Ishikawa (cell line): Measurements from ENCODE around the gene DIAPH2.

Experiments
- CEBPB ChIP-seq: IDR thresholded peaks from 2 replicates; pipeline ENCODE4 v1.6.1; 2012
- CREB1 ChIP-seq: IDR thresholded peaks from 2 replicates; pipeline ENCODE4 v1.6.1; 2012; ENCODE audit warnings: low read depth
- EGR1 ChIP-seq: IDR thresholded peaks from 2 replicates; pipeline ENCODE4 v1.6.1; 2012
- EP300 ChIP-seq: IDR thresholded peaks from 2 replicates; pipeline ENCODE4 v1.6.1; 2012; ENCODE audit warnings: borderline replicate concordance
- FOXM1 ChIP-seq: IDR thresholded peaks from 2 replicates; pipeline ENCODE4 v1.6.1; 2012; ENCODE audit warnings: low read depth, borderline replicate concordance
- MAX ChIP-seq: IDR thresholded peaks from 2 replicates; pipeline ENCODE4 v1.6.1; 2012
- NFIC ChIP-seq: IDR thresholded peaks from 2 replicates; pipeline ENCODE4 v1.6.1; 2012
- RAD21 ChIP-seq: IDR thresholded peaks from 2 replicates; pipeline ENCODE4 v1.6.1; 2012; ENCODE audit warnings: low read depth
- REST ChIP-seq: IDR thresholded peaks from 2 replicates; pipeline ENCODE4 v1.6.1; 2012; ENCODE audit warnings: low read depth, mild to moderate bottlenecking
- TAF1 ChIP-seq: IDR thresholded peaks from 2 replicates; pipeline ENCODE4 v1.6.1; 2012; ENCODE audit warnings: low read depth, mild to moderate bottlenecking
- TCF12 ChIP-seq: IDR thresholded peaks from 2 replicates; pipeline ENCODE4 v1.6.1; 2012; ENCODE audit warnings: low read depth
- TEAD4 ChIP-seq: IDR thresholded peaks from 2 replicates; pipeline ENCODE4 v1.6.1; 2012
- USF1 ChIP-seq: IDR thresholded peaks from 2 replicates; pipeline ENCODE4 v1.6.1; 2012
- YY1 ChIP-seq: IDR thresholded peaks from 2 replicates; pipeline ENCODE4 v1.6.1; 2012; ENCODE audit warnings: low read depth
- ZBTB7A ChIP-seq: IDR thresholded peaks from 2 replicates; pipeline ENCODE4 v1.6.1; 2012; ENCODE audit warnings: low read depth

DIAPH2 gene

GRCh38 chrX:97447306-97447705, 762.7 kb downstream of the DIAPH2 start:
- TF ChIP-seq EGR1 (no peak), ZBTB7A (no peak)

- TF ChIP-seq ZBTB7A = no peak
- TF ChIP-seq RAD21 = no peak
- TF ChIP-seq EGR1 = no peak
- no peak for TF ChIP-seq TCF12
- TF ChIP-seq EP300 = no peak
- TF ChIP-seq USF1 = no peak
- no peak for TF ChIP-seq CREB1
Measured at GRCh38 chrX:97452283-97452682, 767.6 kb downstream of the DIAPH2 start.

GRCh38 chrX:97461763-97462162, 777.1 kb downstream of the DIAPH2 start:
- TF ChIP-seq CREB1 = no peak
- no peak for TF ChIP-seq NFIC
- no peak for TF ChIP-seq EGR1
- TF ChIP-seq EP300 = no peak
- TF ChIP-seq TEAD4 = no peak
- TF ChIP-seq CEBPB = no peak
- no peak for TF ChIP-seq MAX
- TF ChIP-seq REST = no peak
- TF ChIP-seq ZBTB7A = no peak
- TF ChIP-seq YY1 = no peak
- TF ChIP-seq TAF1 = no peak
- TF ChIP-seq TCF12 = no peak
- TF ChIP-seq USF1 = no peak
- no peak for TF ChIP-seq RAD21
- no peak for TF ChIP-seq FOXM1

GRCh38 chrX:97471071-97471470, 786.4 kb downstream of the DIAPH2 start:
- TF ChIP-seq EP300 (no peak), RAD21 (no peak), YY1 (no peak), CREB1 (no peak), CEBPB (no peak), USF1 (no peak)

- TF ChIP-seq YY1 = no peak
- no peak for TF ChIP-seq TEAD4
- TF ChIP-seq NFIC = no peak
- TF ChIP-seq REST = no peak
- TF ChIP-seq CEBPB = no peak
- TF ChIP-seq TCF12 = no peak
- no peak for TF ChIP-seq EGR1
- TF ChIP-seq ZBTB7A = no peak
- no peak for TF ChIP-seq CREB1
Measured at GRCh38 chrX:97474933-97475332, 790.3 kb downstream of the DIAPH2 start.

GRCh38 chrX:97479106-97479890, 794.7 kb downstream of the DIAPH2 start:
- TF ChIP-seq TEAD4 (no peak), REST (no peak), CREB1 (no peak), FOXM1 (no peak), EGR1 (no peak), USF1 (no peak), NFIC (no peak), ZBTB7A (no peak), TCF12 (no peak), EP300 (no peak), CEBPB (no peak), TAF1 (no peak), RAD21 (no peak), YY1 (no peak)
